B cell (primary cell): Measurements from ENCODE around the gene C1orf116. TPM values are rescaled to one million over a fixed set of nuclear protein-coding genes. Genes with fewer than 3 reads are reported as not detected.

Experiments used
- ATAC-seq: fragments of 200-7000 bp; cut with Tn5 transposase; one replicate; pipeline ENCODE4 v1.10.0; 2021; ENCODE audit warnings: low read depth, mild to moderate bottlenecking, moderate number of reproducible peaks, moderate library complexity
- CTCF ChIA-PET: fragments of 350-600 bp; sonication (Branson Sonifier 250); formaldehyde crosslinking; loops from one replicate; lab custom pipeline; 2021; ENCODE audit warnings: antibody characterized with exemption, inconsistent platforms; lab: Charles Lee
- POLR2A ChIA-PET: fragments of 350-600 bp; sonication (Branson Sonifier 250); formaldehyde crosslinking; loops from one replicate; lab custom pipeline; 2021; ENCODE audit warnings: antibody characterized with exemption; lab: Charles Lee
- DNase-seq: peaks from one replicate; pipeline ENCODE4 v3.0.0; 2013
- H2AFZ ChIP-seq: 2 replicates; pipeline ENCODE4 v1.6.1; 2012; ENCODE audit warnings: mild to moderate bottlenecking, low read depth, low read length; ENCODE audit not compliant: insufficient read depth, poor library complexity, severe bottlenecking
- H3K27ac ChIP-seq, 2 donors: 1 replicate in 1 of 2; 2 replicates in 1 of 2; pipeline ENCODE4 v1.5.1; 2012 to 2013; ENCODE audit warnings: low read length in 2 of 2, mild to moderate bottlenecking in 2 of 2, moderate library complexity in 1 of 2
- H3K27me3 ChIP-seq, 4 experiments: fragments of 200-600 bp in 1 of 4; sonication (generic) in 1 of 4; replicated peaks in 1 of 4; 1 replicate in 2 of 4; 2 replicates in 2 of 4; pipeline versions ENCODE4 v1.6.1 to v1.7.0; 2013 to 2016; ENCODE audit warnings: low read length in 3 of 4, mild to moderate bottlenecking in 2 of 4, mixed read lengths in 1 of 4, moderate library complexity in 1 of 4; ENCODE audit not compliant: insufficient read depth in 4 of 4, control insufficient read depth in 3 of 4; ENCODE audit errors: control extremely low read depth in 1 of 4
- H3K36me3 ChIP-seq, 2 experiments: replicated peaks in 1 of 2; 1 replicate in 1 of 2; 2 replicates in 1 of 2; pipeline versions ENCODE4 v1.6.1 to v1.7.1; 2013; ENCODE audit warnings: low read length in 1 of 2; ENCODE audit not compliant: insufficient read depth in 2 of 2, control insufficient read depth in 1 of 2; ENCODE audit errors: control extremely low read depth in 1 of 2, extremely low read depth in 1 of 2
- H3K4me1 ChIP-seq, 2 donors: fragments of 200-600 bp in 1 of 2; sonication (generic) in 1 of 2; 1 replicate in 1 of 2; 2 replicates in 1 of 2; pipeline versions ENCODE4 v1.5.1 to v1.6.1; 2013 to 2017; ENCODE audit warnings: low read length in 2 of 2; ENCODE audit not compliant: control insufficient read depth in 2 of 2, insufficient read depth in 2 of 2
- H3K4me2 ChIP-seq: replicated peaks from 2 replicates; pipeline ENCODE3; 2012; ENCODE audit warnings: mild to moderate bottlenecking, low read depth, low read length; ENCODE audit not compliant: poor library complexity, severe bottlenecking
- H3K4me3 ChIP-seq, 5 experiments: fragments of 200-600 bp in 1 of 5; sonication (generic) in 1 of 5; 1 replicate in 3 of 5; 2 replicates in 2 of 5; pipeline versions ENCODE4 v1.5.1 to v1.7.0; 2011 to 2016; ENCODE audit warnings: low read length in 4 of 5, mild to moderate bottlenecking in 4 of 5, low read depth in 2 of 5, control low read depth in 1 of 5, moderate library complexity in 1 of 5; ENCODE audit not compliant: insufficient read depth in 1 of 5; ENCODE audit errors: control extremely low read depth in 1 of 5, extremely low read depth in 1 of 5
- H3K79me2 ChIP-seq: fragments of 200-600 bp; sonication (generic); one replicate; pipeline ENCODE4 v1.6.0; 2016; ENCODE audit warnings: low read length; ENCODE audit not compliant: control insufficient read depth, insufficient read depth
- H3K9ac ChIP-seq: fragments of 200-600 bp; sonication (generic); 2 replicates; pipeline ENCODE4 v1.6.1; 2017; ENCODE audit warnings: mild to moderate bottlenecking, low read length, moderate library complexity
- H3K9me3 ChIP-seq, 3 donors: one replicate each; pipeline versions ENCODE4 v1.6.1 to v1.7.1; 2013; ENCODE audit warnings: low read length in 2 of 3; ENCODE audit not compliant: control insufficient read depth in 2 of 3, insufficient read depth in 1 of 3; ENCODE audit errors: control extremely low read depth in 1 of 3
- H4K20me1 ChIP-seq: 2 replicates; pipeline ENCODE4 v1.6.0; 2012; ENCODE audit warnings: mild to moderate bottlenecking, low read length; ENCODE audit not compliant: insufficient read depth, control insufficient read depth, poor library complexity, severe bottlenecking
- H3K27ac Mint-ChIP-seq: one replicate; pipeline ENCODE4 v1.8.0; 2021; ENCODE audit warnings: mixed read lengths
- H3K27me3 Mint-ChIP-seq: one replicate; pipeline ENCODE4 v1.8.0; 2021; ENCODE audit warnings: mixed read lengths
- H3K4me1 Mint-ChIP-seq: one replicate; pipeline ENCODE4 v1.8.0; 2021; ENCODE audit warnings: mixed read lengths
- H3K4me3 Mint-ChIP-seq: one replicate; pipeline ENCODE4 v1.8.0; 2021; ENCODE audit warnings: mixed read lengths
- H3K9me3 Mint-ChIP-seq: one replicate; pipeline ENCODE4 v1.8.0; 2022; ENCODE audit warnings: mixed read lengths; ENCODE audit not compliant: insufficient read depth
- EZH2 ChIP-seq: IDR thresholded peaks from 2 replicates; pipeline ENCODE4 v1.6.1; 2012; ENCODE audit warnings: borderline replicate concordance, low read depth, mild to moderate bottlenecking, moderate library complexity, low read length; ENCODE audit not compliant: insufficient read depth, poor library complexity, severe bottlenecking
- WGBS: methylation state at CpG from one replicate; pipeline ENCODE4 v1.1.5; 2013; ENCODE audit warnings: missing lambda C conversion rate; ENCODE audit not compliant: insufficient coverage; 5-methylcytosine and 5-hydroxymethylcytosine counted together
- intact Hi-C: fragments of 100-400 bp; cut with micrococcal nuclease; formaldehyde crosslinking; loops from one replicate; pipeline ENCODE4 v1.10.0; 2022
- polyA plus RNA-seq: library from polyadenylated mRNA; depleted of rRNA; stranded (reverse); fragments of >200 nt; gene quantifications from 2 replicates; pipeline ENCODE4 v1.2.3, GENCODE V29; 2012
- total RNA-seq, 2 donors: library from RNA; stranded (reverse); fragments of 120-200 nt in 1 of 2; gene quantifications; 1 replicate in 1 of 2; 2 replicates in 1 of 2; pipeline versions ENCODE4 v1.2.3 to v1.2.4, GENCODE V29; 2013 to 2022
- TF ChIP-seq, protein P1 (sequence below): fragments of 200-600 bp; IDR thresholded peaks from one replicate; pipeline ENCODE4 v1.8.0; 2022; ENCODE audit warnings: antibody characterized with exemption, mild to moderate bottlenecking

C1orf116 gene
- total and polyA plus RNA-seq, 2 donors (not counting 1 experiment from before 2014, with no cell fraction given): 0.09 TPM; not detected in 1

GRCh38 chr1:207006083-207006482 is 26.5 kb downstream of the C1orf116 start:
- TF ChIP-seq EZH2: no peak
- TF ChIP-seq, protein P1, sequence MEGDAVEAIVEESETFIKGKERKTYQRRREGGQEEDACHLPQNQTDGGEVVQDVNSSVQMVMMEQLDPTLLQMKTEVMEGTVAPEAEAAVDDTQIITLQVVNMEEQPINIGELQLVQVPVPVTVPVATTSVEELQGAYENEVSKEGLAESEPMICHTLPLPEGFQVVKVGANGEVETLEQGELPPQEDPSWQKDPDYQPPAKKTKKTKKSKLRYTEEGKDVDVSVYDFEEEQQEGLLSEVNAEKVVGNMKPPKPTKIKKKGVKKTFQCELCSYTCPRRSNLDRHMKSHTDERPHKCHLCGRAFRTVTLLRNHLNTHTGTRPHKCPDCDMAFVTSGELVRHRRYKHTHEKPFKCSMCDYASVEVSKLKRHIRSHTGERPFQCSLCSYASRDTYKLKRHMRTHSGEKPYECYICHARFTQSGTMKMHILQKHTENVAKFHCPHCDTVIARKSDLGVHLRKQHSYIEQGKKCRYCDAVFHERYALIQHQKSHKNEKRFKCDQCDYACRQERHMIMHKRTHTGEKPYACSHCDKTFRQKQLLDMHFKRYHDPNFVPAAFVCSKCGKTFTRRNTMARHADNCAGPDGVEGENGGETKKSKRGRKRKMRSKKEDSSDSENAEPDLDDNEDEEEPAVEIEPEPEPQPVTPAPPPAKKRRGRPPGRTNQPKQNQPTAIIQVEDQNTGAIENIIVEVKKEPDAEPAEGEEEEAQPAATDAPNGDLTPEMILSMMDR: no peak
- H3K4me2 ChIP-seq: no peak overlapping the region
- H2AFZ ChIP-seq: no peak overlapping the region
- no peaks in the 10 kb centered on the region for H4K20me1 ChIP-seq
- 93% methylated on average over 2 of the region's 3 CpGs for WGBS
- H3K27ac ChIP-seq: no peak overlapping the region
- no peak overlapping the region for H3K4me3 ChIP-seq
- Mint-ChIP-seq H3K4me1 (peaks cover 2% of the 10 kb centered on the region), H3K4me3 (no peak overlapping the region), H3K9me3 (no peaks in the 10 kb centered on the region), H3K27ac (no peak overlapping the region), H3K27me3 (peaks cover 21% of the 10 kb centered on the region)
- H3K27me3 ChIP-seq: peaks cover 0 to 9% (median 2%) of the 10 kb centered on the region in 4 experiments
- H3K4me1 ChIP-seq: peaks cover 3 to 4% of the 10 kb centered on the region in 2 donors
- ChIA-PET CTCF (interaction anchor here (0.9 to 5.1 kb wide), 15 partner anchors 7 to 375 kb away, joined by 3 to 26 read pairs (median 4); partner anchors contain the start of gene PFKFB2), POLR2A (no interaction called here)
- ATAC-seq (no peak), DNase-seq (no peak)
- H3K9me3 ChIP-seq: no peaks in the 10 kb centered on the region
- no peaks in the 10 kb centered on the region for H3K79me2 ChIP-seq
- no peak overlapping the region for H3K9ac ChIP-seq
- no peaks in the 10 kb centered on the region for H3K36me3 ChIP-seq
- intact Hi-C loops: loop anchor here (5.0 kb wide), 1 partner anchor 71 kb away; no protein-coding TSS in a partner anchor
